BLaER1 (cell line): ENCODE measurements around the gene SMG1.
"Not testable (repeated sequence)": the region's sequence is repeated elsewhere in the genome, so short reads cannot be mapped to it uniquely, and the experiment has no call there.

Experiments
- H3K27ac ChIP-seq: shearing (Covaris generic); formaldehyde crosslinking; 2 replicates; pipeline ENCODE4 v1.8.1; 2022
- H3K27me3 ChIP-seq: shearing (Covaris generic); formaldehyde crosslinking; 2 replicates; pipeline ENCODE4 v1.8.1; 2022
- H3K36me3 ChIP-seq: shearing (Covaris generic); formaldehyde crosslinking; 2 replicates; pipeline ENCODE4 v1.8.1; 2022
- H3K4me1 ChIP-seq: shearing (Covaris generic); formaldehyde crosslinking; 2 replicates; pipeline ENCODE4 v1.8.1; 2022
- H3K4me2 ChIP-seq: shearing (Covaris generic); formaldehyde crosslinking; 2 replicates; pipeline ENCODE4 v1.8.1; 2022
- H3K4me3 ChIP-seq: shearing (Covaris generic); formaldehyde crosslinking; 2 replicates; pipeline ENCODE4 v1.8.1; 2022
- H3K9ac ChIP-seq: shearing (Covaris generic); formaldehyde crosslinking; 2 replicates; pipeline ENCODE4 v1.8.1; 2022
- H3K9me3 ChIP-seq: shearing (Covaris generic); formaldehyde crosslinking; 2 replicates; pipeline ENCODE4 v1.8.1; 2022
- H4K20me1 ChIP-seq: shearing (Covaris generic); formaldehyde crosslinking; 2 replicates; pipeline ENCODE4 v1.8.1; 2022
- Cebpa-rat ChIP-seq: shearing (Covaris generic); IDR thresholded peaks from 2 replicates; pipeline ENCODE4 v1.8.1; 2022

The SMG1 gene

DNA sequence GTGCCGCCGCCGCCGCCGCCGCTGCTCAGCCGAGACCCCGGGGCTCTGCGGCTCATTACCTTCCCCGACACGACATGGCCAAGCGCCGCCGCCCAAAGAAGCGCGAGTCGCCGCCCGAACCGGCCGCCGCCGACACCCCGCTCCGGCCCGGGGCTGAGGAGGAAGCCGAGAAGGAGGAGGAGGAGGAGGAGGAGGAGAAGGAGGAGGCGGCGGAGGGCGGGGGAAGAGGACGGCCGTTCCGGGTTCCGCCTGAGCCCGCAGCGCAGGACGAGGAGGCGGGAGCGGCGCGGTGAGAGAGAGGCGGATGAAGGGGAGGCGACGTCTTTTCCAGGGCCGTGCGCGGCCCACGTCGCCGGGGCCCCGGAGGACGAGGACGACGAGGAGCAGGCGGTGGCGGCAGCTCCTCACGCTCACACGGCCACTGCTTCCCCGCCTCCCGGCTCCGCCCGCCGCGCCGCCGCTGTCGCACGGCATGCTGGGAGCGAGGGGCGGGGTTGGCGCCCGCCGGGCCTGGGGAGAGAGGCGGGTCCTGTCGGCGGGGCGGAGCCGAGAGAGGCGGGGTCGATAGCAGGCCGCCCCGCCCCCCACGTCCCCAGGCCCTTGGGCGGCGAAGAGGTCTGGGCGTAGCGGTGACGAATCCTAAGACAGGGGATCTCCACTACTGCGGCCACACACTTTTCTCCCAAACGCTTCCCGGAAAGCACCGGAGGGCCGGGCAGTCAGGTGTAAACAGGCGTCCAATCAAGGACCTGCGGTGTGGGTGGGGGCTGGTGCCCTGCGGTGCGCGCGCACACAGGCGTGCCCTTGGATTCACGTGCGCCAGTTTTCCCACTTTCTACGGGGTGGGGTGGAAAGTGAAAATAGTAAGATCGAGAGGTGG is at the start of gene SMG1:
TSS of gene SMG1 (minus strand) at position 423 of the 880 bp plus-strand sequence. CDS start at position 56, 367 bp downstream.
- peak within 1 kb of the TSS; percentile 94 for H3K4me2 ChIP-seq
- not testable (repeated sequence) for H3K27me3 ChIP-seq, H3K36me3 ChIP-seq, H3K9me3 ChIP-seq
- H3K4me3 ChIP-seq = peak within 1 kb of the TSS; percentile 81
- peak within 1 kb of the TSS; percentile 89 for H3K9ac ChIP-seq
- peaks cover 48% of the 10 kb centered on the region for H4K20me1 ChIP-seq
- H3K4me1 ChIP-seq = peaks cover 33% of the 10 kb centered on the region
- peak within 1 kb of the TSS; percentile 91 for H3K27ac ChIP-seq

DNA sequence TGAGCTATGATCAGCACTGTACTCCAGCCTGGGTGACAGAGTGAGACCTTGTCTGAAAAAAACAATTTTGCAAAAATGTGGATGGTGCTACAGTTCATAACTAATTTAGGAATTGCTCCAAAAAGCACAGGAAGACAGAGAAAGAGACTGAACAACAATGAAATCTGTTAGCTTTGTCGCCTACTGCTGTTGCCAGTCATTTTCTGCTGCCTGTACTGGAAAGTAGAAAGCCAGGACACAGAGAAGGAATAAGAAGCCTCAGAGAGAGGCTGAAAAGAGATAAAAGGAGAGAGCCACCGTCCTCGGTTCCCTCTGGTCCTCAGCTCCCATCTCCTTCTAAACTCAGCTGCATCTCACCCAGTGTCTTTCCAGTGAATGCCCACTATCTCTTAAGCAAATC is 48.9 kb upstream of the SMG1 start:
- no peak overlapping the region for H3K4me3 ChIP-seq
- H3K27me3 ChIP-seq = no peaks in the 10 kb centered on the region
- H4K20me1 ChIP-seq = no peaks in the 10 kb centered on the region
- no peak overlapping the region for H3K4me2 ChIP-seq
- H3K4me1 ChIP-seq = no peaks in the 10 kb centered on the region
- H3K27ac ChIP-seq = no peak overlapping the region
- no peak for TF ChIP-seq Cebpa-rat
- H3K9me3 ChIP-seq = no peaks in the 10 kb centered on the region
- no peak overlapping the region for H3K9ac ChIP-seq
- no peaks in the 10 kb centered on the region for H3K36me3 ChIP-seq

DNA sequence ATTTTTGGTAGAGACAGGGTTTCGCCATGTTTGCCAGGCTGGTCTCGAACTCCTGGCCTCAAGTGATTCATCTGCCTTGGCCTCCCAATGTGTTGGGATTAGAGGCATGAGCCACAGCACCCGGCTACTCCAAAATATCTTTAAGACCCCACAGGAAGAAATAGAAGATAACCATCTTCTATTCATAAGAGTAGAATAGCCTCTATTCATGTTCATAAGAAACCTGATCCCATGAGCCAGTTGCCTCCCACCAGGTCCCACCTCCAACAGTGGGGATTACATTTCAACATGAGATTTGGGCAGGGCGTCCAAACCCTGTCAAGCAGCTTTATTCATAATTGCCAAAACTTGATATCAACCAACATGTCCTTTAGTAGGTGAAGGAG is 43.6 kb upstream of the SMG1 start:
- H3K4me3 ChIP-seq = no peak overlapping the region
- no peaks in the 10 kb centered on the region for H3K27me3 ChIP-seq
- no peaks in the 10 kb centered on the region for H4K20me1 ChIP-seq
- no peak for TF ChIP-seq Cebpa-rat
- no peak overlapping the region for H3K9ac ChIP-seq
- H3K4me2 ChIP-seq = no peak overlapping the region
- no peaks in the 10 kb centered on the region for H3K36me3 ChIP-seq
- peaks cover 6% of the 10 kb centered on the region for H3K4me1 ChIP-seq
- no peaks in the 10 kb centered on the region for H3K9me3 ChIP-seq
- H3K27ac ChIP-seq = no peak overlapping the region

DNA sequence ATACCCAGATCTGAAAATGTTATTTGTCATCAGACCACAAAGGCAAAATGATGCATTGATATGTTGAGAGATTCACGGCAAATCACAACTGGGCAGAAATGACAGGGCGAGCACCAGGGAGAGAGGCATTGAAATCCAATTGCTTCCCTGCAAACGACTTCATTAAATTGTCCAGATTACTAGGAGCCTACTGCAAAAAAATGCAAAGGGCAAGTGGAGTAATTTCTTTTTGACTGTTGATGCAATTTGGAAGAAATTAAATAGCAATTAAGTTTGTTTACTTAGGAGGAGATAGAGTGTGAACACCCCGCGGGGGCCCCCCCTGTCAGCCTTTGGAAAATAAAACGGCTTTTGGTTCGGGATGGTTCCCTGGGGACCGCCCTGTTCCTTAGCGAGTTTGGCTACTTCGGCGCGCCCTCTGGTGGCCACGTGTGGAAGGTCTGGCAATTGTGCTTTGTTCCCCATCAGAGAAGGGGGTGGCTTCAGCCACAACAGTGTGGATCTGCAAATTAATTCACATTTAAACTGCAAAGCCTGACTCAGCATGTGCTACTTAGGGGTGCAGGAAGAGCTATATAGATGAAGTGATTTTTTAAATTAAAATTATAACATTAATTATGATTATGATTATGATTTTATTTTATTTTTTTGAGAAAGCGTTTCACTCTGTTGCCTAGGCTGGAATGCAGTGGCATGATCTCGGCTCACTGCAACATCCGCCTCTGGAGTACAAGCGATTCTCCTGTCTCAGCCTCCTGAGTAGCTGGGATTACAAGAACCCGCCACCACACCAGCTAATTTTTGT is 43.0 kb upstream of the SMG1 start:
- no peaks in the 10 kb centered on the region for H3K9me3 ChIP-seq
- H3K36me3 ChIP-seq = no peaks in the 10 kb centered on the region
- H3K4me2 ChIP-seq = peak overlapping the region; percentile 70
- H3K4me1 ChIP-seq = peaks cover 6% of the 10 kb centered on the region
- peak overlapping the region; percentile 57 for H3K4me3 ChIP-seq
- no peak for TF ChIP-seq Cebpa-rat
- no peak overlapping the region for H3K9ac ChIP-seq
- no peaks in the 10 kb centered on the region for H4K20me1 ChIP-seq
- no peaks in the 10 kb centered on the region for H3K27me3 ChIP-seq
- no peak overlapping the region for H3K27ac ChIP-seq

DNA sequence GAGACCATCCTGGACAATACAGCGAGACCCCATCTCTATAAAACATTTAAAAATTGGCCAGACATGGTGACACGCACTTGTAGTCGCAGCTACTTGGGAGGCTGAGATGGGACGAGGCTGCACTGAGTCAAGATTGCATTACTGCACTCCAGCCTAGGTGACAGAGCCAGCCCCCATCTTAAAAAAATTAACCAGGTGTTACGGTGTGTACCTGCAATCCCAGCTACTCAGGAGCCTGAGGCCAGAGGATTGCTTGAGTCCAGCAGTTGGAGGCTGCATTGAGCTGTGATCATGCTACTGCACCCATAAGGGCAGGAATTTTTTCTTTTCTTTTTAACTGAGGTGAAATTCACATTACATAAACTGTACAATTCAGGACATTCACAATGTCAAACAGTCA is 40.6 kb upstream of the SMG1 start:
- no peak overlapping the region for H3K4me2 ChIP-seq
- H4K20me1 ChIP-seq = no peaks in the 10 kb centered on the region
- no peaks in the 10 kb centered on the region for H3K36me3 ChIP-seq
- no peak overlapping the region for H3K27ac ChIP-seq
- H3K4me3 ChIP-seq = no peak overlapping the region
- H3K4me1 ChIP-seq = peaks cover 6% of the 10 kb centered on the region
- H3K9ac ChIP-seq = no peak overlapping the region
- H3K9me3 ChIP-seq = no peaks in the 10 kb centered on the region
- no peaks in the 10 kb centered on the region for H3K27me3 ChIP-seq
- no peak for TF ChIP-seq Cebpa-rat

DNA sequence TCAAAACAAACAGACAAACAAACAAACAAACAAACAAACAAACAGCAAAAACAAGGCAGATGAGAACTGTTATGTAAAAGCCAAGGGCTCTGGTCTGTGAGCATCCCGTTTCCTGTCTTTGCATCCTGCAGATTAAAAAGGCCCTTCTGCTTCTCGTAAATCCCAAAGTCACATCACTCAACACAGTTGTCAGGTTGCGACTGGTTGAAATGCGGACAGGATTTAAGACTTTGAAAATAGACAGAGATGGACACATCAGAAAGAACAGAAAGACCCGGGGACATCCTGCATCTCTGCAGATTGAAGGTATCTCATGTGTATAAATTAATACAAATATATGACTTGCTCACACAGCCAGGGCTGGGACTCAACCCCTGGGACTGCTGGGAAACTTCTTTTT is 39.3 kb upstream of the SMG1 start:
- H3K27ac ChIP-seq = no peak overlapping the region
- no peaks in the 10 kb centered on the region for H4K20me1 ChIP-seq
- H3K4me1 ChIP-seq = peaks cover 6% of the 10 kb centered on the region
- H3K9me3 ChIP-seq = no peaks in the 10 kb centered on the region
- no peaks in the 10 kb centered on the region for H3K36me3 ChIP-seq
- no peak overlapping the region for H3K4me3 ChIP-seq
- no peak overlapping the region for H3K9ac ChIP-seq
- no peak for TF ChIP-seq Cebpa-rat
- no peak overlapping the region for H3K4me2 ChIP-seq
- no peaks in the 10 kb centered on the region for H3K27me3 ChIP-seq

DNA sequence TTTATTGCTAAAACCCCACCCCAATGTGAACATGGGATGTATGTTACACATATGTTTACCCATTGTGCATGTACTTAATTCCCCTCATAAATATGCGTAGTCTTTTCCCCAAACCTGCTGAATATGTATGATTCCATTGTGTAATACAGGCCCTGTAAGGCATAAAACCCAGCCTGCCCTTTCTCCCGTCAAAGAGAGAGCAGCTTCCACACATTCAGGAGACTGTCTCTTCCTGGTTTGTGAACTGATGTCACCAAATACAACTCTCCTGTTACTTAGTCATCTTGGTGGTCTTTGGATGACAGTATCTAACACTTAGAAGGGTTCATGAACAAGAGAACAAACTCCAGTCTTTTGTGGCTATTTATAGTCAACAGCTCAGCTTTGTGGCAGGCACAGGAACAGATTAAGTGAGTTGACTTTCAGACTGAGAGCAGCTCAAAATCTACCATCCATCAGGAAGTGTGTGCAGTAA is 32.9 kb upstream of the SMG1 start:
- Histone ChIP-seq H3K9ac (no peak overlapping the region), H3K4me1 (peaks cover 12% of the 10 kb centered on the region), H3K4me2 (0 out of 2 replicates have a peak overlapping the region, but pooled peaks have one; percentile 8)

DNA sequence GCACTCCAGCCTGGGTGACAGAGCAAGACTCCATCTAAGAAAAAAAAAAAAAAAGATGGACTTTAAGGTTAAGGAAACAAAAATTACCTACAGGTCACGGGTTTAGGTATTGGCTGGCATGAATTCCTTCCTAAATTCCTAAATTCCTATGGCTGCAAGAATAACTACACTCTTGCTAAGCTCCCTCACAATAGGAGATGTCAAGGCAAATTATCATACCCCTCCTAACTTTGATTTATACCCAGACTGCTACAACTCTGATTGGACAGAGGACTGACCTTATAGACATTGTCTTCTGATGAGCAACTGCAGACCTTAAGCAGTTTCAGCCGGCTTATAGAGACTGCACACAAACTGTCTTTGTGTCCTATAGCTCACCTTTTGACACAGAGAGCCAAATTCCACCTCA is 32.4 kb upstream of the SMG1 start:
- Histone ChIP-seq H3K4me1 (peaks cover 12% of the 10 kb centered on the region), H3K9ac (no peak overlapping the region), H3K27ac (no peak overlapping the region), H3K36me3 (no peaks in the 10 kb centered on the region), H3K4me3 (no peak overlapping the region), H3K9me3 (no peaks in the 10 kb centered on the region), H3K4me2 (no peak overlapping the region), H3K27me3 (no peaks in the 10 kb centered on the region), H4K20me1 (no peaks in the 10 kb centered on the region)
- TF ChIP-seq Cebpa-rat = no peak

More for the DNA sequence above, 32.9 kb upstream of the SMG1 start:
- no peak overlapping the region for H3K4me3 ChIP-seq
- no peak overlapping the region for H3K27ac ChIP-seq
- no peak for TF ChIP-seq Cebpa-rat
- H3K27me3 ChIP-seq = no peaks in the 10 kb centered on the region
- no peaks in the 10 kb centered on the region for H3K36me3 ChIP-seq
- no peaks in the 10 kb centered on the region for H3K9me3 ChIP-seq
- no peaks in the 10 kb centered on the region for H4K20me1 ChIP-seq

DNA sequence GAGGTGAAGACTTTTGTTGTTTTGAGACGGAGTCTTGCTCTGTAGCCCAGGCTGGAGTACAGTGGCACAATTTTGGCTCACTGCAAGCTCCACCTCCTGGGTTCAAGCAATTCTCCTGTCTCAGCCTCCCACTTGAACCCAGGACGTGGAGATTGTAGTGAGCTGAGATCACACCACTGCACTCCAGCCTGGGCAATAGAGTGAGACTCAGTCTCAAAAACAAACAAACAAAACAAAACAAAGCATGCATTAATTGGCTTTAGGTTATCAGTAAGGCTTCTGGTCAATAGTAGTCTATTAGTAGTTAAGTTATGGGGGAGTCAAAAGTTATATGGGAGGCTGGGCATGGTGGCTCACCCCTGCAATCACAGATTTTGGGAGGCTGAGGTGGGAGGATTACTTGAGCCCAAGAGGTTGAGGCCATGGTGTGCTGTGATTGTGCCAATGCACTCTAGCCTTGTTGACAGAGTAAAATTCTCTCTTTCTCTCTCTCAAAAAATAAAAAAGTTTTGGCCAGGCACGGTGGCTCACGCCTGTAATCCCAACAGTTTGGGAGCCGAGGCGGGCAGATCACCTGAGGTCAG is 30.5 kb upstream of the SMG1 start:
- H3K4me3 ChIP-seq, H3K36me3 ChIP-seq, H3K9ac ChIP-seq, H4K20me1 ChIP-seq, H3K27me3 ChIP-seq, H3K27ac ChIP-seq, H3K9me3 ChIP-seq: not testable (repeated sequence)
- Histone ChIP-seq H3K4me2 (peak overlapping the region; percentile 19), H3K4me1 (peaks cover 12% of the 10 kb centered on the region)

DNA sequence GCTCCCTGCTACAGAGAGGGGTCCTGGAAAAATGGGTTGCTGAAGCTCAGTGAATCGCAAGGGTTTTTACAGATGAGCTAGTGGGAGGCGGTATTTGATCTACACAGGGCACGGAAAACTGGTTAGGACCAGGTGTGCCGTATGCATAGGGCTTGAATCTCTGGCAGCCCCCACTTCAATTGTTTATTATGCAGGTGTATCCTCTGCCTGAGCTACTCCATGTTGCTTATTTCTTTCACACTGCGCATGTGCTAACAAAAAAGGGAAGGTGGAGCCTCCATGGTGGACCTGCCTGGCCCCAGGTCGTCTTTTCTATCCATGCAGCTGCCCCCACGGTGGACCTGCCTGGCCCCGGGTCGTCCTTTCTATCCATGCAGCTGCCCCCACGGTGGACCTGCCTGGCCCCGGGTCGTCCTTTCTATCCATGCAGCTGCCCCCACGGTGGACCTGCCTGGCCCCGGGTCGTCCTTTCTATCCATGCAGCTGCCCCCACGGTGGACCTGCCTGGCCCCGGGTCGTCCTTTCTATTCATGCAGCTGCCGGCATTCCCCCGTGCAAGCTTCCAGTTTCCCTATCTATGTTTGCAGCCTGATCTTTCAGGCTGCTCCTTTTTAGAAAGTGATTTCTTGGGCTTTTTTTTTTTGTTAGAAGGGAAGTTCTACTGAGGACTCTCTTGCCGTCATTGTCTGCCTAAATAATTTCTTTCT is 29.8 kb upstream of the SMG1 start:
- peak overlapping the region; percentile 52 for H3K4me2 ChIP-seq
- H3K36me3 ChIP-seq, H3K27ac ChIP-seq, H3K27me3 ChIP-seq, H3K9me3 ChIP-seq, H3K9ac ChIP-seq, H4K20me1 ChIP-seq: not testable (repeated sequence)
- H3K4me1 ChIP-seq = peaks cover 12% of the 10 kb centered on the region
- H3K4me3 ChIP-seq = peak overlapping the region; percentile 33; the same call in 1 of the 2 replicates
